LNCaP clone FGC (cell line): ENCODE measurements around the gene GPSM1.

Experiments used
- DNase-seq: peaks from one replicate; pipeline ENCODE4 v3.0.0-alpha.2; 2011; ENCODE audit warnings: low read depth
- H3K4me3 ChIP-seq: 2 replicates; pipeline ENCODE4 v1.5.1; 2011; ENCODE audit warnings: mild to moderate bottlenecking, low read depth, low read length, control low read depth
- TF ChIP-seq, protein P1 (sequence below): IDR thresholded peaks from 2 replicates; pipeline ENCODE4 v1.5.1; 2012; ENCODE audit warnings: mild to moderate bottlenecking; ENCODE audit not compliant: control insufficient read depth, insufficient read depth; ENCODE audit errors: extremely low read depth

GPSM1 gene

DNA sequence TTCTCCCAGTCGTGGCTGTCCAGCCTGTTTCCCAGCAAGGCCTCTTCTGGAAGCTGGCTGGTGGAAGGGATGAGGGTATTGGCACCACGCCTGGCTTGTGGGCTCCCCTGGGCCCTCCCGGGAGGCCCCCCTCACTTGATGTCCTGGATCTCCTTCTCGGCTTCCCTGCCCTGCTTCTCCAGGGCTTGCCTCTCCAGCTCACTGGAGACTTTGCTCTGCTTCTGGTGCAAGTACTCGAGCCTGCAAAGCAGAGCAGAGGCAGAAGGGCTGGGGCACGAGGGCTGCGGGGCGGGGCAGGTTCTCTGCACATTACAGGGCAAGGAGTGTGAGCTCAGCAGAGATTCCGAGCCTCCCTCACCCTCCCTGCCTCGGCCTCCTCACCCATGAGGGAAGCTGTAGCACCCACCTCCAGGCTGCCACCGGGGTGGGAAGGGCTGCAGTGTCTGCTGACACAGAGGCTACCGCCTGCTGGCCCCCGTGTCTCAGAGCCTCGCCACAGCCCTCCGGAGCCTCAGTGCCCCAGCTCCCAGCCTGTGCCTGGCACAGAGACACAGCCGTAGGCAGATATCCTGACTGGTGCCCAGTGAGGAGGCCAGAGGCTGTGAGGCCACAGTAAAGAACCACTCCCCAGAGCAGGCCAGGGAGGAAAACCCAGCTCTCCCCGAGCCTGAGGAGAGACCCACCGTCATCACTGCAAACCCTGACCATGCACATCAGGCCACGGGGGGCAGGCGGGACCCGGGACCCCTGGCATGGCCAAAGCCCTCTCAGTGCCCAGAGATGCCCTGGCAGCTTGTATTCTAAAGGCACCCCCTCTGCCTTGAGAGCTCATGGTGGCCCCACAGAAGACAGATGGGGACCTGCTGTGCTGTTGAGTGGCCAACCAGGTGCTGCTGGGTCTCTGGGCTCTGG, 65.5 kb downstream of the GPSM1 start:
- DNase-seq = no peak
- no peak overlapping the region for H3K4me3 ChIP-seq
- TF ChIP-seq, protein P1, sequence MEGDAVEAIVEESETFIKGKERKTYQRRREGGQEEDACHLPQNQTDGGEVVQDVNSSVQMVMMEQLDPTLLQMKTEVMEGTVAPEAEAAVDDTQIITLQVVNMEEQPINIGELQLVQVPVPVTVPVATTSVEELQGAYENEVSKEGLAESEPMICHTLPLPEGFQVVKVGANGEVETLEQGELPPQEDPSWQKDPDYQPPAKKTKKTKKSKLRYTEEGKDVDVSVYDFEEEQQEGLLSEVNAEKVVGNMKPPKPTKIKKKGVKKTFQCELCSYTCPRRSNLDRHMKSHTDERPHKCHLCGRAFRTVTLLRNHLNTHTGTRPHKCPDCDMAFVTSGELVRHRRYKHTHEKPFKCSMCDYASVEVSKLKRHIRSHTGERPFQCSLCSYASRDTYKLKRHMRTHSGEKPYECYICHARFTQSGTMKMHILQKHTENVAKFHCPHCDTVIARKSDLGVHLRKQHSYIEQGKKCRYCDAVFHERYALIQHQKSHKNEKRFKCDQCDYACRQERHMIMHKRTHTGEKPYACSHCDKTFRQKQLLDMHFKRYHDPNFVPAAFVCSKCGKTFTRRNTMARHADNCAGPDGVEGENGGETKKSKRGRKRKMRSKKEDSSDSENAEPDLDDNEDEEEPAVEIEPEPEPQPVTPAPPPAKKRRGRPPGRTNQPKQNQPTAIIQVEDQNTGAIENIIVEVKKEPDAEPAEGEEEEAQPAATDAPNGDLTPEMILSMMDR = no peak

DNA sequence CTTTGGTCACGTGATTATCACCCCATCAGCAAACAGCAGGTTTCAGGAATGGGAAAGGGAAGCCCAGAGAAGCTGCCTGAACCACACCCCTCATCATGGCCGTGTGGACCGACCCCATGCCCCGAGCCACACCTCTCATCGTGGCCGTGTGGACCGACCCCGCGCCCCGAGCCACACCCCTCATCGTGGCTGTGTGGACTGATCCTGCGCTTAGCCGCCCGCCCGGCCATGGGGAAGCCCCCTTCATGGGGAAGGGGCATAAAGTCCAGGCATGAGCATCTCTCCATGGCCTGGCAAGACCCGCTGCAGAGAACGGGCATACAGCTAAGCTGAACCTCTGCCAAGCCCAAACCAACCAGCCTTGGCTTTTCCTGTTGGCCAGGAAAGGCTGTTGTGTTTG, 66.2 kb downstream of the GPSM1 start:
- TF ChIP-seq, protein P1 = no peak
- H3K4me3 ChIP-seq = no peak overlapping the region
- DNase-seq = no peak

DNA sequence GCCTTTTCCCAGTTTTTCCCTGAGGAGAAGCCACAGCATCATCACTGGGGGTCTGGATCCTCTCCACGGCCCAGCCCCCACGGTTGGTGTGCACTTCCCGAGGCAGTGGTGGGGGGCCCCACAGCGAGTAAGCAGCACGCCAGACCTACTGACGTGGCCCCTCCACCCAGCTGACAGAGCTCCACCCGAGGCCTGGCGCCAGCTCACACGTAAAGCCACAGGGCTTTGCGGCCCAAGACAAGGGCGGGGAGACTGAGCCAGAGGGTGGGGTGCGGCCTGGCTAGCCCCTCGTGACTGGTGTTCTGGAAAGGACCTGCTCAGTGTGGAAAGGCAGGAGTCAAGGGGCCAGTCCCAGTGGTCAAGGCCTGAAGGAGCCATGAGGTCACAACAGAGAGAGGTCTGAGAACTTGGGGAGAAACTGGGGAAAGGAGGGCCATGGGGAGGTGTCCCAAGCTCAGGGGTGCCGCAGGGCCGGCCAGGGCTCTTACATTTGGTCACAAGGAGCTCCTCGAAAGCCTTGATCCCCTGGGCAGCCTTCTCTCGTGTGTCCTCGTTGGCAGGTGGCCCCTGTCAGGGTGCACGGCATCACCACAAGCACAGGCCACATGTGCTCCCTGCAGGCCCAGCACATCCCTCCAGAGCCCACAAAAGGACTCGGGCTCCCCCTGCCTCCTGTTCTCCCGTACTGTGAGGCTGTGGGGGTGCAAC, 67.1 kb downstream of the GPSM1 start:
- TF ChIP-seq, protein P1 = no peak
- no peak for DNase-seq
- H3K4me3 ChIP-seq = no peak overlapping the region

DNA sequence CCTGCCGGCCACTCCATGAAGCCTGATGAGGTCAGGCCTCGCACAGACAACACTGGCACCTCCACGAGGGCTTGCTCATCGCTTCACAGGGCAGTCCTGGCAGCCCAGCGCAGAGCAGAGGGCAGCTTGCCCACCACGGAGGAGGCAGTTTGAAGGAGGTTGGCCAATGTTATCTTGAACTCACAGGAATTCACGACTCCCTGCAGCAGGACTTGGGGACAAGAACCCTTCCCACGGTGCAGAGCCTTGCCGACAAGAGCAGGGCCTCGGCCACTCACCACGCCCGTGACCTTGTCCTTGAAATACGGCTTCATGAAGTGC, 67.6 kb downstream of the GPSM1 start:
- TF ChIP-seq, protein P1 = no peak
- no peak for DNase-seq

DNA sequence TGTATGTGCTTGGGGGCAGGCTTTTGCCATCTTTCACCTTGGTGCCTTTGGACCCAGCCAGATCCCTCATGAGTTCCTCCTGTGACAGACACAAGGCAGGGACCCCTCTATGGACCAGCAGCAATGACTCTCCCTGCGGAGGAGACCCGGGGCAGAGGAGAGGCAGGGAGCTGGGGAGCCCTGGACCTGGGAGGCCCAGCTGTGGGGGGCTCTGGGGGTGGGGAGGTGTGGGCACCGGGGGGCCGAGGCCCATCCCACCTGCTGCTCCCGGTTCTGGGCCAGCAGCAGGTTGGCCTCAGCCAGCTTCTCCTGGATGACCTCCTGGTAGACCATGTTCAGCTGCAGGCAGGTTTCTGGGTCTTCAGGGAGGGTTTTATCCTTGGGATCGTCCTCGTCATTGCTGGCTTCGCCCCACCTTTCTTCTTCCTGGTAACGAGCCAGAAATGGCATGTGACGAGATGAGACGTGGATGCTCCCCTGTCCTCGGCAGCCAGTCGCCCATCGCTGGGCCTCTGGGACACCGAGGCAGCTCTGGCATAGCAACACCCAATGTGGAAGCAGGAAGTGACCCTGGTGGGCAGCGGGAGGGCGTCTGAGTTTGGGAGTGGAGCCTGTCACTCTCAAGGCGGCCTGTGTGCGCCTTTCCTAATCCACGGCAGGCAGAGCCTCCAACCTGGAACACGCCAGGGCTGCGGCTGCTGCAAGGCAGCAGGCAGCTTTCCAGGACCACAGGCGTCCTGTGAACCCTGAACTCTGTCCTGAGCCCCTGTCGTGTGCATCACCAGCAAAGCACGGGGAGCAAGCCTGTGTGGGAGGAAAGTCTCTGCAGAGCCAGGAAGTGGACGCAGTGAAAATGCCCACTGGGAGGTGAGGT, 68.2 kb downstream of the GPSM1 start:
- TF ChIP-seq, protein P1 = no peak
- H3K4me3 ChIP-seq = peak overlapping the region; percentile 40
- no peak for DNase-seq

More for the DNA sequence above, 67.6 kb downstream of the GPSM1 start:
- H3K4me3 ChIP-seq = no peak overlapping the region

DNA sequence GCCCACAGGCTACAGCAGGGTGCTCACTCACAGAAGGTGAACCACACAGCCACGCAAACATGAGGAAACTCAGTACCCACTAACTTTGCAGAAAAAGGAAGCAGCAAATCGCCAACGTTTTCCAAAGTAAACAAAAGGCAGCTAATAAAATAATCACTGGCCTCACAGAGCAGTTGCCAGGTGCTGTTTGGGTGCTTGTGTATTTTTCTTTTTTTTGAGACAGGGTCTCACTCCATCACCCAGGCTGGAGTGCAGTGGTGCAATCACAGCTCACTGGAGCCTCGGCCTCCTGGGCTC, 68.8 kb downstream of the GPSM1 start:
- TF ChIP-seq, protein P1 = no peak
- peak overlapping the region; percentile 40 for H3K4me3 ChIP-seq
- peak; percentile 76 for DNase-seq
